Measurements from ENCODE around the gene NQO2. TPM values are rescaled to one million over a fixed set of nuclear protein-coding genes. Genes with fewer than 3 reads are reported as not detected.
"Not testable (repeated sequence)": the region's sequence is repeated elsewhere in the genome, so short reads cannot be mapped to it uniquely, and the experiment has no call there.

NQO2 gene
- total and polyA plus RNA-seq, 3 donors from 2014 or later, result 9.5 to 35.6 (median 16.8) TPM

- H3K36me3 ChIP-seq (ENCODE audit: low read depth, missing control alignments); H3K27me3 ChIP-seq; H3K9me3 ChIP-seq; DNase-seq; intact Hi-C loops (cut with DNase I; ENCODE audit: low total_unique reads): not testable (repeated sequence)
- peak overlapping the region; percentile 62 to 76 for H3K4me3 ChIP-seq
- TF ChIP-seq CTCF (IDR thresholded peaks at IDR 0.05), result peak; percentile 62 to 87 (median 64)
- peaks cover 18% of the 10 kb centered on the region for H3K4me1 ChIP-seq
- H3K27ac ChIP-seq, result peak overlapping the region; percentile 72 to 80
- 3 to 6% methylated on average over 10 to 14 of the region's 16 CpGs for WGBS, 2 donors
Observed at GRCh38 chr6:2998249-2998997, 1.3 kb upstream of the NQO2 start.

- H3K36me3 ChIP-seq (ENCODE audit: low read depth, missing control alignments), result no peaks in the 10 kb centered on the region
- peak overlapping the region; percentile 72 to 80 for H3K27ac ChIP-seq
- no peaks in the 10 kb centered on the region for H3K27me3 ChIP-seq
- H3K4me1 ChIP-seq, result peaks cover 13% of the 10 kb centered on the region
- TF ChIP-seq POLR2A (IDR thresholded peaks at IDR 0.05) (no peak), CTCF (IDR thresholded peaks at IDR 0.05) (no peak)
- peak overlapping the region; percentile 62 to 76 for H3K4me3 ChIP-seq
- H3K9me3 ChIP-seq, result no peaks in the 10 kb centered on the region
- peak; percentile 58 for DNase-seq
- intact Hi-C loops (cut with DNase I; ENCODE audit: low total_unique reads), result no loop called here
- 1 to 2% methylated on average over 24 to 30 of the region's 30 CpGs for WGBS, 2 donors
Observed at GRCh38 chr6:2998998-2999617, 586 bp upstream of the NQO2 start.

GRCh38 chr6:3001146-3001772 is 1.6 kb downstream of the NQO2 start:
- H3K27ac ChIP-seq, result no peak overlapping the region
- intact Hi-C loops (cut with DNase I; ENCODE audit: low total_unique reads), result loop anchor here (5.0 kb wide), 1 partner anchor 46 kb away; no protein-coding TSS in a partner anchor
- H3K4me1 ChIP-seq, result peaks cover 12% of the 10 kb centered on the region
- no peak for TF ChIP-seq POLR2A (IDR thresholded peaks at IDR 0.05)
- no peak for TF ChIP-seq CTCF (IDR thresholded peaks at IDR 0.05)
- H3K9me3 ChIP-seq, result no peaks in the 10 kb centered on the region
- H3K36me3 ChIP-seq (ENCODE audit: low read depth, missing control alignments), result no peaks in the 10 kb centered on the region
- H3K27me3 ChIP-seq, result no peaks in the 10 kb centered on the region
- DNase-seq, result no peak
- no peak overlapping the region for H3K4me3 ChIP-seq
- 90% methylated on average over 11 of the region's 11 CpGs for WGBS, 2 donors

- H3K4me3 ChIP-seq, result no peak overlapping the region
- TF ChIP-seq POLR2A (IDR thresholded peaks at IDR 0.05) (no peak), CTCF (IDR thresholded peaks at IDR 0.05) (peak in 2 of 3 experiments; percentile 16 to 29)
- WGBS, 2 donors, result 71 to 88% methylated on average over 2 of the region's 2 CpGs
- H3K9me3 ChIP-seq, result no peaks in the 10 kb centered on the region
- peaks cover 12% of the 10 kb centered on the region for H3K4me1 ChIP-seq
- no peak for DNase-seq
- no peaks in the 10 kb centered on the region for H3K36me3 ChIP-seq (ENCODE audit: low read depth, missing control alignments)
- H3K27me3 ChIP-seq, result no peaks in the 10 kb centered on the region
- intact Hi-C loops (cut with DNase I; ENCODE audit: low total_unique reads), result loop anchor here (5.0 kb wide), 1 partner anchor 45 kb away; no protein-coding TSS in a partner anchor
- H3K27ac ChIP-seq, result no peak overlapping the region
Observed at GRCh38 chr6:3001773-3002293, 2.1 kb downstream of the NQO2 start.

GRCh38 chr6:3003226-3003625 is 3.5 kb downstream of the NQO2 start:
- peaks cover 12% of the 10 kb centered on the region for H3K4me1 ChIP-seq
- not testable (repeated sequence) for H3K9me3 ChIP-seq; H3K27me3 ChIP-seq; H3K36me3 ChIP-seq (ENCODE audit: low read depth, missing control alignments); H3K27ac ChIP-seq; DNase-seq; H3K4me3 ChIP-seq
- 62 to 90% methylated on average over 3 to 4 of the region's 5 CpGs for WGBS, 2 donors
- intact Hi-C loops (cut with DNase I; ENCODE audit: low total_unique reads), result loop anchor here (5.0 kb wide), 1 partner anchor 44 kb away; no protein-coding TSS in a partner anchor

Data from testis (tissue), 3 donors.